K562 (cell line): Measurements from ENCODE around the gene SYNE2. TPM values are rescaled to one million over a fixed set of nuclear protein-coding genes. Genes with fewer than 3 reads are reported as not detected.

ENCODE experiments used
- EP400 ChIP-seq: fragments of 450-650 bp; IDR thresholded peaks from 2 replicates; pipeline ENCODE4 v1.6.1; 2017; ENCODE audit warnings: antibody characterized with exemption, mild to moderate bottlenecking, moderate library complexity
- ESRRA ChIP-seq: fragments of 450-650 bp; IDR thresholded peaks from 2 replicates; pipeline ENCODE4 v1.6.1; 2014; ENCODE audit warnings: low read depth, mild to moderate bottlenecking, moderate library complexity, borderline replicate concordance
- MYNN ChIP-seq, 2 experiments: sonication (generic); formaldehyde crosslinking in 1 of 2; IDR thresholded peaks; 2 replicates each; pipeline versions ENCODE4 v1.5.0 to v1.6.1; 2016 to 2020; ENCODE audit warnings: antibody characterized with exemption in 1 of 2, missing genetic modification reagents in 1 of 2
- PTBP1 ChIP-seq: fragments of 200-400 bp; formaldehyde crosslinking; IDR thresholded peaks from 2 replicates; pipeline ENCODE4 v1.6.1; 2017; ENCODE audit warnings: low read depth, low read length
- TEAD1 ChIP-seq, 2 experiments: fragments of 450-650 bp in 1 of 2; sonication (generic) in 1 of 2; formaldehyde crosslinking; IDR thresholded peaks; 2 replicates each; pipeline versions ENCODE4 v1.4.0 to v1.8.0; 2020 to 2022; ENCODE audit warnings: mild to moderate bottlenecking in 2 of 2, missing genetic modification reagents in 1 of 2
- TFE3 ChIP-seq: fragments of 450-650 bp; formaldehyde crosslinking; IDR thresholded peaks from 2 replicates; pipeline ENCODE4 v1.4.0; 2020; ENCODE audit warnings: mild to moderate bottlenecking, mixed read lengths
- ZNF217 ChIP-seq: sonication (generic); formaldehyde crosslinking; IDR thresholded peaks from 2 replicates; pipeline ENCODE4 v1.8.0; 2022; ENCODE audit warnings: mild to moderate bottlenecking, missing genetic modification reagents
- polyA plus RNA-seq, 8 experiments: library from polyadenylated mRNA; depleted of rRNA in 4 of 8; stranded (reverse) in 5 of 8; unstranded in 3 of 8; fragments of >200 nt; fragmentation: Nextera tagmentation in 2 of 8; fragmentation: Illumina TruSeq in 1 of 8; extraction: Ambion mirVana in 2 of 8; extraction: Trizol in 1 of 8; gene quantifications; 2 replicates each; pipeline versions ENCODE4 v1.2.1 to v1.2.3, GENCODE V29; 2011 to 2014; ENCODE audit warnings: inconsistent platforms in 1 of 8, missing spikeins in 1 of 8
- total RNA-seq, 7 experiments: library from RNA; depleted of rRNA in 6 of 7; stranded (reverse); fragments of >200 nt in 6 of 7; fragmentation: Illumina TruSeq in 2 of 7; extraction: Trizol in 2 of 7; gene quantifications; 2 replicates each; pipeline versions ENCODE4 v1.2.1 to v1.2.3, GENCODE V29; 2011 to 2021; ENCODE audit warnings: low replicate concordance in 1 of 7
- TF ChIP-seq, protein P1 (sequence below): IDR thresholded peaks from 2 replicates; pipeline ENCODE4 v1.6.1; 2016; ENCODE audit warnings: missing genetic modification characterization, missing compliant biosample characterization
- TF ChIP-seq, protein P2 (sequence below), 2 experiments: fragments of 450-650 bp in 1 of 2; sonication (generic) in 1 of 2; formaldehyde crosslinking in 1 of 2; IDR thresholded peaks; 2 replicates each; pipeline versions ENCODE4 v1.7.1 to v1.9.0; 2016 to 2022; ENCODE audit warnings: inconsistent platforms in 1 of 2, mild to moderate bottlenecking in 1 of 2, missing genetic modification reagents in 1 of 2

SYNE2 gene
- total and polyA plus RNA-seq, 9 of the 15 experiments (the other 6 are each of a cell fraction or from before 2014, with no cell fraction given) = 0.06 to 0.53 (median 0.11) TPM

DNA sequence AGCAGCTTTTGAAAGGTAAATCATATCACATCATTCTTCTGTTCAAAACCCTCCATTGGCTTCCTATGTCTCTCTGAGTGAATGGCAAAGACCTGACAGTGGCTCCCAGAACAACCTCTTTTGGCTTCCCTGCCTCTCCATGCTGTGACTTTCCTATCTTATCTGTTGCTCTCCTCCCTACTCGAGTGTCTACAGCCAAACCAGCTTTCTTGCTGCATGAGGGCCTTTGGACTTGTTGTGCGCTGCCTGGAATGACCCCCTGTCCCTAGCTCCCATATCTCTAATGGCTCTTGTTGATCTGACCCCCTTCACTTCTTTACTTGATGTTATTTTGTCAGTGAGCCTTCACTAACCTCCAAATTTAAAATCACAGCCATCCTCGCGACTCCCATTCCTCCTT, 2.5 kb downstream of the SYNE2 start (continued):
- TF ChIP-seq, protein P1, sequence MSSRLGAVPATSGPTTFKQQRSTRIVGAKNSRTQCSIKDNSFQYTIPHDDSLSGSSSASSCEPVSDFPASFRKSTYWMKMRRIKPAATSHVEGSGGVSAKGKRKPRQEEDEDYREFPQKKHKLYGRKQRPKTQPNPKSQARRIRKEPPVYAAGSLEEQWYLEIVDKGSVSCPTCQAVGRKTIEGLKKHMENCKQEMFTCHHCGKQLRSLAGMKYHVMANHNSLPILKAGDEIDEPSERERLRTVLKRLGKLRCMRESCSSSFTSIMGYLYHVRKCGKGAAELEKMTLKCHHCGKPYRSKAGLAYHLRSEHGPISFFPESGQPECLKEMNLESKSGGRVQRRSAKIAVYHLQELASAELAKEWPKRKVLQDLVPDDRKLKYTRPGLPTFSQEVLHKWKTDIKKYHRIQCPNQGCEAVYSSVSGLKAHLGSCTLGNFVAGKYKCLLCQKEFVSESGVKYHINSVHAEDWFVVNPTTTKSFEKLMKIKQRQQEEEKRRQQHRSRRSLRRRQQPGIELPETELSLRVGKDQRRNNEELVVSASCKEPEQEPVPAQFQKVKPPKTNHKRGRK (tag) = no peak
- TF ChIP-seq TEAD1 (CRISPR knock-in tag; IDR thresholded peaks at IDR 0.05) = no peak
- no peak for TF ChIP-seq EP400
- TF ChIP-seq PTBP1 = no peak
- no peak for TF ChIP-seq MYNN (IDR thresholded peaks at IDR 0.05)
- no peak for TF ChIP-seq MYNN (CRISPR knock-in tag; IDR thresholded peaks at IDR 0.05)
- no peak for TF ChIP-seq ZNF217 (CRISPR knock-in tag)
- TF ChIP-seq, protein P2, sequence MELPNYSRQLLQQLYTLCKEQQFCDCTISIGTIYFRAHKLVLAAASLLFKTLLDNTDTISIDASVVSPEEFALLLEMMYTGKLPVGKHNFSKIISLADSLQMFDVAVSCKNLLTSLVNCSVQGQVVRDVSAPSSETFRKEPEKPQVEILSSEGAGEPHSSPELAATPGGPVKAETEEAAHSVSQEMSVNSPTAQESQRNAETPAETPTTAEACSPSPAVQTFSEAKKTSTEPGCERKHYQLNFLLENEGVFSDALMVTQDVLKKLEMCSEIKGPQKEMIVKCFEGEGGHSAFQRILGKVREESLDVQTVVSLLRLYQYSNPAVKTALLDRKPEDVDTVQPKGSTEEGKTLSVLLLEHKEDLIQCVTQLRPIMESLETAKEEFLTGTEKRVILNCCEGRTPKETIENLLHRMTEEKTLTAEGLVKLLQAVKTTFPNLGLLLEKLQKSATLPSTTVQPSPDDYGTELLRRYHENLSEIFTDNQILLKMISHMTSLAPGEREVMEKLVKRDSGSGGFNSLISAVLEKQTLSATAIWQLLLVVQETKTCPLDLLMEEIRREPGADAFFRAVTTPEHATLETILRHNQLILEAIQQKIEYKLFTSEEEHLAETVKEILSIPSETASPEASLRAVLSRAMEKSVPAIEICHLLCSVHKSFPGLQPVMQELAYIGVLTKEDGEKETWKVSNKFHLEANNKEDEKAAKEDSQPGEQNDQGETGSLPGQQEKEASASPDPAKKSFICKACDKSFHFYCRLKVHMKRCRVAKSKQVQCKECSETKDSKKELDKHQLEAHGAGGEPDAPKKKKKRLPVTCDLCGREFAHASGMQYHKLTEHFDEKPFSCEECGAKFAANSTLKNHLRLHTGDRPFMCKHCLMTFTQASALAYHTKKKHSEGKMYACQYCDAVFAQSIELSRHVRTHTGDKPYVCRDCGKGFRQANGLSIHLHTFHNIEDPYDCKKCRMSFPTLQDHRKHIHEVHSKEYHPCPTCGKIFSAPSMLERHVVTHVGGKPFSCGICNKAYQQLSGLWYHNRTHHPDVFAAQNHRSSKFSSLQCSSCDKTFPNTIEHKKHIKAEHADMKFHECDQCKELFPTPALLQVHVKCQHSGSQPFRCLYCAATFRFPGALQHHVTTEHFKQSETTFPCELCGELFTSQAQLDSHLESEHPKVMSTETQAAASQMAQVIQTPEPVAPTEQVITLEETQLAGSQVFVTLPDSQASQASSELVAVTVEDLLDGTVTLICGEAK (IDR thresholded peaks at IDR 0.05) = no peak
- TF ChIP-seq, protein P2 (CRISPR knock-in tag; IDR thresholded peaks at IDR 0.05) = no peak
- TF ChIP-seq TFE3 (CRISPR knock-in tag) = no peak
- no peak for TF ChIP-seq ESRRA
- TF ChIP-seq, all 486 proteins: peak for 0
